HepG2 (cell line): Measurements from ENCODE around the gene PA2G4. TPM values are rescaled to one million over a fixed set of nuclear protein-coding genes. Genes with fewer than 3 reads are reported as not detected.

Source experiments
- GTF2F1 ChIP-seq: fragments of 150-350 bp; IDR thresholded peaks from 2 replicates; pipeline ENCODE4 v1.6.1; 2014; ENCODE audit warnings: low read length
- HOXA7 ChIP-seq: sonication (generic); formaldehyde crosslinking; IDR thresholded peaks from 2 replicates; pipeline ENCODE4 v1.8.1; 2022; ENCODE audit warnings: mild to moderate bottlenecking, missing genetic modification reagents, moderate library complexity
- KDM2A ChIP-seq: sonication (generic); formaldehyde crosslinking; IDR thresholded peaks from 2 replicates; pipeline ENCODE4 v1.4.0; 2020; ENCODE audit warnings: low read depth, missing genetic modification reagents, borderline replicate concordance
- KLF9 ChIP-seq: IDR thresholded peaks from 2 replicates; pipeline ENCODE4 v1.6.1; 2016; ENCODE audit warnings: low read depth
- POGZ ChIP-seq: sonication (generic); formaldehyde crosslinking; IDR thresholded peaks from 2 replicates; pipeline ENCODE4 v1.4.0; 2020; ENCODE audit warnings: mild to moderate bottlenecking, missing genetic modification reagents
- RAD51 ChIP-seq: fragments of 450-650 bp; IDR thresholded peaks from 2 replicates; pipeline ENCODE4 v1.6.1; 2016; ENCODE audit warnings: borderline replicate concordance
- REXO4 ChIP-seq: sonication (generic); formaldehyde crosslinking; IDR thresholded peaks from 2 replicates; pipeline ENCODE4 v1.8.0; 2022; ENCODE audit warnings: missing genetic modification reagents, mild to moderate bottlenecking, borderline replicate concordance
- SMAD9 ChIP-seq: sonication (generic); formaldehyde crosslinking; IDR thresholded peaks from 2 replicates; pipeline ENCODE4 v1.5.1; 2020; ENCODE audit warnings: mild to moderate bottlenecking, missing genetic modification reagents
- SMARCC2 ChIP-seq: fragments of 450-650 bp; IDR thresholded peaks from 2 replicates; pipeline ENCODE4 v1.6.1; 2017; ENCODE audit warnings: antibody characterized with exemption, mild to moderate bottlenecking
- SNAPC2 ChIP-seq: sonication (generic); formaldehyde crosslinking; IDR thresholded peaks from 2 replicates; pipeline ENCODE4 v1.8.1; 2022; ENCODE audit warnings: mild to moderate bottlenecking, missing genetic modification reagents
- SP4 ChIP-seq: sonication (generic); formaldehyde crosslinking; IDR thresholded peaks from 2 replicates; pipeline ENCODE4 v1.8.1; 2023; ENCODE audit warnings: mild to moderate bottlenecking, missing genetic modification reagents
- TOPORS ChIP-seq: sonication (generic); formaldehyde crosslinking; IDR thresholded peaks from 2 replicates; pipeline ENCODE4 v1.8.0; 2023; ENCODE audit warnings: mild to moderate bottlenecking, missing genetic modification reagents
- ZC3H4 ChIP-seq: sonication (generic); formaldehyde crosslinking; IDR thresholded peaks from 2 replicates; pipeline ENCODE4 v1.4.0; 2020; ENCODE audit warnings: missing genetic modification reagents, borderline replicate concordance
- ZKSCAN1 ChIP-seq: fragments of 150-350 bp; IDR thresholded peaks from 2 replicates; pipeline ENCODE4 v1.6.1; 2014; ENCODE audit warnings: low read length
- ZMYM4 ChIP-seq: sonication (generic); formaldehyde crosslinking; IDR thresholded peaks from 2 replicates; pipeline ENCODE4 v1.8.1; 2023; ENCODE audit warnings: mild to moderate bottlenecking, missing genetic modification reagents
- ZNF138 ChIP-seq: sonication (generic); formaldehyde crosslinking; IDR thresholded peaks from 2 replicates; pipeline ENCODE4 v1.5.0; 2020; ENCODE audit warnings: mild to moderate bottlenecking, low read depth, missing genetic modification reagents
- ZNF430 ChIP-seq: sonication (generic); formaldehyde crosslinking; IDR thresholded peaks from 2 replicates; pipeline ENCODE4 v1.9.0; 2021; ENCODE audit warnings: mild to moderate bottlenecking, missing genetic modification reagents
- ZNF484 ChIP-seq: sonication (generic); formaldehyde crosslinking; IDR thresholded peaks from 2 replicates; pipeline ENCODE4 v1.5.1; 2020; ENCODE audit warnings: mild to moderate bottlenecking, low read depth, missing genetic modification reagents, borderline replicate concordance
- ZNF7 ChIP-seq: IDR thresholded peaks from 2 replicates; pipeline ENCODE4 v1.6.1; 2016; ENCODE audit warnings: missing biosample characterization, missing genetic modification reagents
- ZNF776 ChIP-seq: sonication (generic); formaldehyde crosslinking; IDR thresholded peaks from 2 replicates; pipeline ENCODE4 v1.4.0; 2020; ENCODE audit warnings: mild to moderate bottlenecking, missing genetic modification reagents
- polyA plus RNA-seq, 8 experiments: library from polyadenylated mRNA; depleted of rRNA in 3 of 8; stranded (reverse) in 7 of 8; unstranded in 1 of 8; fragments of >200 nt; fragmentation: Illumina TruSeq in 4 of 8; extraction: Trizol in 4 of 8; gene quantifications; 2 replicates each; pipeline versions ENCODE4 v1.2.1 to v1.2.3, GENCODE V29; 2011 to 2016; ENCODE audit warnings: low read depth in 4 of 8, missing spikeins in 1 of 8, mixed read lengths in 1 of 8; ENCODE audit not compliant: insufficient read depth in 1 of 8
- total RNA-seq, 5 experiments: library from RNA; depleted of rRNA; stranded (reverse); fragments of >200 nt; fragmentation: Illumina TruSeq; extraction: Trizol; gene quantifications; 2 replicates each; pipeline ENCODE4 v1.2.3, GENCODE V29; 2016; ENCODE audit warnings: low read depth in 1 of 5
- TF ChIP-seq, protein P1 (sequence below): sonication (generic); formaldehyde crosslinking; IDR thresholded peaks from 2 replicates; pipeline ENCODE4 v1.5.0; 2020; ENCODE audit warnings: mild to moderate bottlenecking, missing genetic modification reagents, borderline replicate concordance

PA2G4 gene
- total and polyA plus RNA-seq, 2 of the 13 experiments (the other 11 are each of a cell fraction or from before 2014, with no cell fraction given): 147 to 240 TPM

DNA sequence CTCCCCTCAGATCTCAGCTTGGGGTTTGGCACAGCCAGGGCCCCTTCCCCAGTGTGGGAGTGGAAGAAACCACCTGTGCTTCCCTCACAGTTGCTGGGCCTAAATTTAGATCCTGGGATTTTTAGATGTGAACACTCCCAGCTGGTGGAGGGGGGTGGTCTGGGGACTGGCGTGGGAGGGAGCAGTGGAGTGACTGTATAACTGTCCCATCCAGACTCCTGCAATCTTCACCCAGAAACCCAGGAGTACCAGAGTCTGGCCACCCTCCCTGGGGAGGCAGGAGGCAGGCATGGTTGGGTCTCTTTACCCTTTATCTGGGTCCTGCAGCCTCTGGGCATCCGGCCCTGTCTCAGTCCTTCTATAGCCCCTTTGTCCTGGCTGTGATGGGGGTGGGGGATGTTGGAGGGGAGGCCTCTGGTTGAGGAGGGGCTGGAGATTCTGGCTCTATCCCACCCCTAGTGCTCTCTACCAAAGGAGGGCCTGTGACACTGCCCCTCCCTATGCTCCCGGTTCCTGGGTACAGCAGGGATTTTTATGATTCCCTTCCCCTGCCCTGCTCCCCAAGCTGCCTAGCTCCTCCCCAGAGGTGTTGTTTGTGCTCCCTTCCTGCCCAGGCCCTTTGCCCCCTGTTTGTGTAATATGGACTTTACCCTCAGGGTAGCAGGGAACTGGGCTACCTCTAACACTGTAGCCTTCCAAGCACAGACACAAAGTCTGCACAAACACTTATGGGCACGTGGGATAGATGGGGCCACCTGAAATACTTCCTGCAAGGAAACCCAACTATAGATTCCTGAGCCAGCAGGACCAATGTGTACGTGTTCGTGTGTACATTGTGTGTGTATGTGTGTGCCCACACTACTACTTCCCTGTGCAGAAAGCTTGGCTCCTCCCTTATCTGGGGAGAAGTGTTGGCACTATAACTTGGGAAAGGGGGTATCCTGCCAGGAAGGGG lies 22.7 kb upstream of the PA2G4 start (continued):
- TF ChIP-seq HOXA7 (CRISPR knock-in tag): no peak
- 0 out of 2 replicates have a peak, but pooled peaks have one; percentile 23 for TF ChIP-seq ZKSCAN1
- peak; percentile 64 for TF ChIP-seq SP4 (CRISPR knock-in tag)
- TF ChIP-seq ZNF430 (CRISPR knock-in tag): peak; percentile 83; the same call in 1 of the 2 replicates
- TF ChIP-seq KLF9: peak; percentile 93; the same call in 1 of the 2 replicates
- TF ChIP-seq GTF2F1: no peak
- peak; percentile 7; the same call in 1 of the 2 replicates for TF ChIP-seq ZNF7 (CRISPR knock-in tag)
- peak; percentile 40; the same call in 1 of the 2 replicates for TF ChIP-seq RAD51
- TF ChIP-seq SNAPC2 (CRISPR knock-in tag): peak; percentile 94; the same call in 1 of the 2 replicates
- TF ChIP-seq REXO4 (CRISPR knock-in tag): no peak
- peak; percentile 67; the same call in 1 of the 2 replicates for TF ChIP-seq POGZ (CRISPR knock-in tag)
- no peak for TF ChIP-seq SMARCC2
- no peak for TF ChIP-seq TOPORS
- peak; percentile 97 for TF ChIP-seq ZC3H4
- peak; percentile 81; the same call in 1 of the 2 replicates for TF ChIP-seq ZNF138 (CRISPR knock-in tag)
- TF ChIP-seq, protein P1, sequence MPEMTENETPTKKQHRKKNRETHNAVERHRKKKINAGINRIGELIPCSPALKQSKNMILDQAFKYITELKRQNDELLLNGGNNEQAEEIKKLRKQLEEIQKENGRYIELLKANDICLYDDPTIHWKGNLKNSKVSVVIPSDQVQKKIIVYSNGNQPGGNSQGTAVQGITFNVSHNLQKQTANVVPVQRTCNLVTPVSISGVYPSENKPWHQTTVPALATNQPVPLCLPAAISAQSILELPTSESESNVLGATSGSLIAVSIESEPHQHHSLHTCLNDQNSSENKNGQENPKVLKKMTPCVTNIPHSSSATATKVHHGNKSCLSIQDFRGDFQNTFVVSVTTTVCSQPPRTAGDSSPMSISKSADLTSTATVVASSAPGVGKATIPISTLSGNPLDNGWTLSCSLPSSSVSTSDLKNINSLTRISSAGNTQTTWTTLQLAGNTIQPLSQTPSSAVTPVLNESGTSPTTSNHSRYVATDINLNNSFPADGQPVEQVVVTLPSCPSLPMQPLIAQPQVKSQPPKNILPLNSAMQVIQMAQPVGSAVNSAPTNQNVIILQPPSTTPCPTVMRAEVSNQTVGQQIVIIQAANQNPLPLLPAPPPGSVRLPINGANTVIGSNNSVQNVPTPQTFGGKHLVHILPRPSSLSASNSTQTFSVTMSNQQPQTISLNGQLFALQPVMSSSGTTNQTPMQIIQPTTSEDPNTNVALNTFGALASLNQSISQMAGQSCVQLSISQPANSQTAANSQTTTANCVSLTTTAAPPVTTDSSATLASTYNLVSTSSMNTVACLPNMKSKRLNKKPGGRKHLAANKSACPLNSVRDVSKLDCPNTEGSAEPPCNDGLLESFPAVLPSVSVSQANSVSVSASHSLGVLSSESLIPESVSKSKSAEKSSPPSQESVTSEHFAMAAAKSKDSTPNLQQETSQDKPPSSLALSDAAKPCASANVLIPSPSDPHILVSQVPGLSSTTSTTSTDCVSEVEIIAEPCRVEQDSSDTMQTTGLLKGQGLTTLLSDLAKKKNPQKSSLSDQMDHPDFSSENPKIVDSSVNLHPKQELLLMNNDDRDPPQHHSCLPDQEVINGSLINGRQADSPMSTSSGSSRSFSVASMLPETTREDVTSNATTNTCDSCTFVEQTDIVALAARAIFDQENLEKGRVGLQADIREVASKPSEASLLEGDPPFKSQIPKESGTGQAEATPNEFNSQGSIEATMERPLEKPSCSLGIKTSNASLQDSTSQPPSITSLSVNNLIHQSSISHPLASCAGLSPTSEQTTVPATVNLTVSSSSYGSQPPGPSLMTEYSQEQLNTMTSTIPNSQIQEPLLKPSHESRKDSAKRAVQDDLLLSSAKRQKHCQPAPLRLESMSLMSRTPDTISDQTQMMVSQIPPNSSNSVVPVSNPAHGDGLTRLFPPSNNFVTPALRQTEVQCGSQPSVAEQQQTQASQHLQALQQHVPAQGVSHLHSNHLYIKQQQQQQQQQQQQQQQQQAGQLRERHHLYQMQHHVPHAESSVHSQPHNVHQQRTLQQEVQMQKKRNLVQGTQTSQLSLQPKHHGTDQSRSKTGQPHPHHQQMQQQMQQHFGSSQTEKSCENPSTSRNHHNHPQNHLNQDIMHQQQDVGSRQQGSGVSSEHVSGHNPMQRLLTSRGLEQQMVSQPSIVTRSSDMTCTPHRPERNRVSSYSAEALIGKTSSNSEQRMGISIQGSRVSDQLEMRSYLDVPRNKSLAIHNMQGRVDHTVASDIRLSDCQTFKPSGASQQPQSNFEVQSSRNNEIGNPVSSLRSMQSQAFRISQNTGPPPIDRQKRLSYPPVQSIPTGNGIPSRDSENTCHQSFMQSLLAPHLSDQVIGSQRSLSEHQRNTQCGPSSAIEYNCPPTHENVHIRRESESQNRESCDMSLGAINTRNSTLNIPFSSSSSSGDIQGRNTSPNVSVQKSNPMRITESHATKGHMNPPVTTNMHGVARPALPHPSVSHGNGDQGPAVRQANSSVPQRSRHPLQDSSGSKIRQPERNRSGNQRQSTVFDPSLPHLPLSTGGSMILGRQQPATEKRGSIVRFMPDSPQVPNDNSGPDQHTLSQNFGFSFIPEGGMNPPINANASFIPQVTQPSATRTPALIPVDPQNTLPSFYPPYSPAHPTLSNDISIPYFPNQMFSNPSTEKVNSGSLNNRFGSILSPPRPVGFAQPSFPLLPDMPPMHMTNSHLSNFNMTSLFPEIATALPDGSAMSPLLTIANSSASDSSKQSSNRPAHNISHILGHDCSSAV (CRISPR knock-in tag): no peak
- TF ChIP-seq ZMYM4: peak; percentile 87; the same call in 1 of the 2 replicates
- no peak for TF ChIP-seq ZNF484
- no peak for TF ChIP-seq ZNF776 (CRISPR knock-in tag)
- peak; percentile 44; the same call in 1 of the 2 replicates for TF ChIP-seq KDM2A
- no peak for TF ChIP-seq SMAD9 (CRISPR knock-in tag)
